IPS DF 6.9 (cell line): ENCODE results near the gene TPSB2.
"Not testable (repeated sequence)": the region's sequence is repeated elsewhere in the genome, so short reads cannot be mapped to it uniquely, and the experiment has no call there.

ENCODE experiments used
- DNase-seq: peaks from one replicate; pipeline ENCODE4 v3.0.0-alpha.2; 2013; ENCODE audit warnings: low read depth, low spot score
- H3K27ac ChIP-seq: one replicate; pipeline ENCODE4 v1.5.1; 2013; ENCODE audit warnings: low read length, control low read depth
- H3K27me3 ChIP-seq: 2 replicates; pipeline ENCODE4 v1.6.1; 2013; ENCODE audit warnings: mild to moderate bottlenecking, low read length; ENCODE audit not compliant: control insufficient read depth, insufficient read depth
- H3K36me3 ChIP-seq: 2 replicates; pipeline ENCODE4 v1.6.1; 2013; ENCODE audit warnings: low read length; ENCODE audit not compliant: control insufficient read depth, insufficient read depth
- H3K4me1 ChIP-seq: 2 replicates; pipeline ENCODE4 v1.6.1; 2013; ENCODE audit warnings: low read length; ENCODE audit not compliant: control insufficient read depth, insufficient read depth
- H3K4me3 ChIP-seq: 2 replicates; pipeline ENCODE4 v1.5.1; 2013; ENCODE audit warnings: mild to moderate bottlenecking, low read length
- H3K9me3 ChIP-seq: 2 replicates; pipeline ENCODE4 v1.6.1; 2013; ENCODE audit warnings: low read length, inconsistent platforms; ENCODE audit not compliant: control insufficient read depth, insufficient read depth
- whole genome bisulfite sequencing: extraction: QIAGEN DNeasy Blood & Tissue Kit; methylation state at CpG from one replicate; pipeline ENCODE4 v1.1.7; 2013; ENCODE audit warnings: mixed read lengths, missing lambda C conversion rate; ENCODE audit not compliant: insufficient read length, insufficient coverage; 5-methylcytosine and 5-hydroxymethylcytosine counted together

Gene TPSB2

GRCh38 chr16:1239575-1239974 is 9.6 kb upstream of the TPSB2 start:
- not testable (repeated sequence) for H3K36me3 ChIP-seq, H3K4me3 ChIP-seq, H3K9me3 ChIP-seq, H3K27me3 ChIP-seq, H3K4me1 ChIP-seq, DNase-seq, H3K27ac ChIP-seq
- WGBS: no CpG with 5 or more reads among the region's 9 CpGs

- H3K27me3 ChIP-seq, DNase-seq, H3K27ac ChIP-seq, H3K4me3 ChIP-seq, H3K36me3 ChIP-seq, H3K9me3 ChIP-seq, H3K4me1 ChIP-seq: not testable (repeated sequence)
- no CpG with 5 or more reads among the region's 23 CpGs for WGBS
Measured at GRCh38 chr16:1238909-1239308, 8.9 kb upstream of the TPSB2 start.

GRCh38 chr16:1237990-1238389 is 8.0 kb upstream of the TPSB2 start:
- no CpG with 5 or more reads among the region's 9 CpGs for WGBS

GRCh38 chr16:1236659-1237058 is 6.7 kb upstream of the TPSB2 start:
- H3K4me1 ChIP-seq, H3K9me3 ChIP-seq, H3K27me3 ChIP-seq, H3K27ac ChIP-seq, H3K36me3 ChIP-seq, DNase-seq, H3K4me3 ChIP-seq: not testable (repeated sequence)
- WGBS: no CpG with 5 or more reads among the region's 29 CpGs

More at GRCh38 chr16:1237990-1238389, 8.0 kb upstream of the TPSB2 start:
- Histone ChIP-seq H3K36me3 (no peaks in the 10 kb centered on the region), H3K27me3 (no peaks in the 10 kb centered on the region), H3K9me3 (no peaks in the 10 kb centered on the region), H3K4me3 (no peak overlapping the region), H3K4me1 (no peaks in the 10 kb centered on the region), H3K27ac (no peak overlapping the region)
- DNase-seq: no peak

- not testable (repeated sequence) for H3K9me3 ChIP-seq, H3K36me3 ChIP-seq, H3K27me3 ChIP-seq, H3K4me1 ChIP-seq, H3K27ac ChIP-seq, DNase-seq, H3K4me3 ChIP-seq
- no CpG with 5 or more reads among the region's 47 CpGs for WGBS
Measured at GRCh38 chr16:1232049-1232748, 2.2 kb upstream of the TPSB2 start.

- WGBS: no CpG with 5 or more reads among the region's 7 CpGs
- not testable (repeated sequence) for H3K27ac ChIP-seq, H3K4me3 ChIP-seq, H3K4me1 ChIP-seq, H3K27me3 ChIP-seq, H3K36me3 ChIP-seq, H3K9me3 ChIP-seq, DNase-seq
Measured at GRCh38 chr16:1231301-1231700, 1.3 kb upstream of the TPSB2 start.

GRCh38 chr16:1230471-1231212 is 658 bp upstream of the TPSB2 start:
- WGBS: no CpG with 5 or more reads among the region's 17 CpGs
- H3K9me3 ChIP-seq: not testable (repeated sequence)

GRCh38 chr16:1229476-1229875 is 508 bp downstream of the TPSB2 start:
- no CpG with 5 or more reads among the region's 13 CpGs for WGBS
- not testable (repeated sequence) for H3K27me3 ChIP-seq, H3K4me3 ChIP-seq, H3K36me3 ChIP-seq, H3K27ac ChIP-seq, H3K4me1 ChIP-seq, DNase-seq, H3K9me3 ChIP-seq

More at GRCh38 chr16:1230471-1231212, 658 bp upstream of the TPSB2 start:
- DNase-seq, H3K4me3 ChIP-seq, H3K27ac ChIP-seq, H3K4me1 ChIP-seq, H3K36me3 ChIP-seq, H3K27me3 ChIP-seq: not testable (repeated sequence)

GRCh38 chr16:1228227-1228626 is 1.8 kb downstream of the TPSB2 start:
- H3K36me3 ChIP-seq, H3K4me3 ChIP-seq, H3K27ac ChIP-seq, DNase-seq, H3K27me3 ChIP-seq, H3K4me1 ChIP-seq, H3K9me3 ChIP-seq: not testable (repeated sequence)
- WGBS: no CpG with 5 or more reads among the region's 7 CpGs

GRCh38 chr16:1226692-1227091 is 3.3 kb downstream of the TPSB2 start:
- DNase-seq, H3K36me3 ChIP-seq, H3K27me3 ChIP-seq, H3K4me1 ChIP-seq, H3K9me3 ChIP-seq, H3K27ac ChIP-seq, H3K4me3 ChIP-seq: not testable (repeated sequence)
- no CpG with 5 or more reads among the region's 14 CpGs for WGBS
